ENCODE measurements around the gene ASS1. TPM values are rescaled to one million over a fixed set of nuclear protein-coding genes. Genes with fewer than 3 reads are reported as not detected.

The ASS1 gene
- total RNA-seq, 2 donors from 2014 or later, result 58.0 to 58.4 TPM

- no peak overlapping the region for H3K4me3 Mint-ChIP-seq
These were observed 94.9 kb downstream of the ASS1 start for GRCh38 chr9:130539420-130540223.

GRCh38 chr9:130541533-130541932 lies 96.8 kb downstream of the ASS1 start:
- Mint-ChIP-seq H3K27ac (no peak overlapping the region), H3K9me3 (no peaks in the 10 kb centered on the region), H3K27me3 (ENCODE audit: low read depth) (peaks cover 61% of the 10 kb centered on the region), H3K36me3 (ENCODE audit: insufficient read depth in 2 of 2) (no peaks in the 10 kb centered on the region), H3K4me1 (ENCODE audit: low read depth) (peaks cover 7% of the 10 kb centered on the region), H3K4me3 (no peak overlapping the region)
- ATAC-seq (replicated peaks in 1 of 2), result no peak
- no peak for DNase-seq

More at GRCh38 chr9:130539420-130540223, 94.9 kb downstream of the ASS1 start:
- peaks cover 75% of the 10 kb centered on the region for H3K27me3 Mint-ChIP-seq (ENCODE audit: low read depth)
- peaks cover 7% of the 10 kb centered on the region for H3K4me1 Mint-ChIP-seq (ENCODE audit: low read depth)
- no peaks in the 10 kb centered on the region for H3K9me3 Mint-ChIP-seq
- no peak for DNase-seq
- H3K27ac Mint-ChIP-seq, result no peak overlapping the region
- ATAC-seq (replicated peaks in 1 of 2), result no peak
- no peaks in the 10 kb centered on the region for H3K36me3 Mint-ChIP-seq (ENCODE audit: insufficient read depth in 2 of 2)

GRCh38 chr9:130542038-130542437 lies 97.3 kb downstream of the ASS1 start:
- Mint-ChIP-seq H3K9me3 (no peaks in the 10 kb centered on the region), H3K4me3 (no peak overlapping the region), H3K27me3 (ENCODE audit: low read depth) (peaks cover 56% of the 10 kb centered on the region), H3K4me1 (ENCODE audit: low read depth) (peaks cover 7% of the 10 kb centered on the region), H3K36me3 (ENCODE audit: insufficient read depth in 2 of 2) (no peaks in the 10 kb centered on the region), H3K27ac (no peak overlapping the region)
- ATAC-seq (replicated peaks in 1 of 2), result no peak
- DNase-seq, result no peak

GRCh38 chr9:130542457-130543228 lies 97.9 kb downstream of the ASS1 start:
- H3K4me3 Mint-ChIP-seq, result no peak overlapping the region
- peaks cover 50% of the 10 kb centered on the region for H3K27me3 Mint-ChIP-seq (ENCODE audit: low read depth)
- no peak for ATAC-seq (replicated peaks in 1 of 2)

GRCh38 chr9:130543368-130543767 lies 98.6 kb downstream of the ASS1 start:
- no peaks in the 10 kb centered on the region for H3K4me1 Mint-ChIP-seq (ENCODE audit: low read depth)
- ATAC-seq (replicated peaks in 1 of 2) (no peak), DNase-seq (no peak)
- no peak overlapping the region for H3K27ac Mint-ChIP-seq
- H3K27me3 Mint-ChIP-seq (ENCODE audit: low read depth), result peaks cover 43% of the 10 kb centered on the region
- H3K9me3 Mint-ChIP-seq, result no peaks in the 10 kb centered on the region
- no peak overlapping the region for H3K4me3 Mint-ChIP-seq
- H3K36me3 Mint-ChIP-seq (ENCODE audit: insufficient read depth in 2 of 2), result no peaks in the 10 kb centered on the region

More at GRCh38 chr9:130542457-130543228, 97.9 kb downstream of the ASS1 start:
- Mint-ChIP-seq H3K4me1 (ENCODE audit: low read depth) (peaks cover 3% of the 10 kb centered on the region), H3K27ac (no peak overlapping the region), H3K9me3 (no peaks in the 10 kb centered on the region), H3K36me3 (ENCODE audit: insufficient read depth in 2 of 2) (no peaks in the 10 kb centered on the region)
- DNase-seq, result no peak

GRCh38 chr9:130543859-130544258 lies 99.1 kb downstream of the ASS1 start:
- H3K9me3 Mint-ChIP-seq, result peaks cover 0 to 2% of the 10 kb centered on the region in 2 donors
- H3K4me3 Mint-ChIP-seq, result no peak overlapping the region
- no peak overlapping the region for H3K27ac Mint-ChIP-seq
- no peaks in the 10 kb centered on the region for H3K4me1 Mint-ChIP-seq (ENCODE audit: low read depth)
- H3K27me3 Mint-ChIP-seq (ENCODE audit: low read depth), result peaks cover 38% of the 10 kb centered on the region
- no peak for ATAC-seq (replicated peaks in 1 of 2)
- H3K36me3 Mint-ChIP-seq (ENCODE audit: insufficient read depth in 2 of 2), result no peaks in the 10 kb centered on the region
- DNase-seq, result no peak

- H3K4me1 Mint-ChIP-seq (ENCODE audit: low read depth), result no peaks in the 10 kb centered on the region
- peaks cover 0 to 4% of the 10 kb centered on the region in 2 donors for H3K9me3 Mint-ChIP-seq
- H3K4me3 Mint-ChIP-seq, result no peak overlapping the region
- H3K27me3 Mint-ChIP-seq (ENCODE audit: low read depth), result peaks cover 33% of the 10 kb centered on the region
- no peak overlapping the region for H3K27ac Mint-ChIP-seq
- DNase-seq (no peak), ATAC-seq (replicated peaks in 1 of 2) (no peak)
- no peaks in the 10 kb centered on the region for H3K36me3 Mint-ChIP-seq (ENCODE audit: insufficient read depth in 2 of 2)
These were observed 99.6 kb downstream of the ASS1 start for GRCh38 chr9:130544364-130544763.

- Mint-ChIP-seq H3K27me3 (ENCODE audit: low read depth) (peaks cover 10% of the 10 kb centered on the region), H3K4me1 (ENCODE audit: low read depth) (no peaks in the 10 kb centered on the region), H3K9me3 (peaks cover 0 to 4% of the 10 kb centered on the region in 2 donors), H3K4me3 (no peak overlapping the region), H3K36me3 (ENCODE audit: insufficient read depth in 2 of 2) (no peaks in the 10 kb centered on the region), H3K27ac (no peak overlapping the region)
- DNase-seq (no peak), ATAC-seq (replicated peaks in 1 of 2) (no peak)
These were observed 103.3 kb downstream of the ASS1 start for GRCh38 chr9:130548103-130548502.

- no peak overlapping the region for H3K27ac Mint-ChIP-seq
- no peak overlapping the region for H3K4me3 Mint-ChIP-seq
- H3K9me3 Mint-ChIP-seq, result peaks cover 0 to 4% of the 10 kb centered on the region in 2 donors
- H3K36me3 Mint-ChIP-seq (ENCODE audit: insufficient read depth in 2 of 2), result no peaks in the 10 kb centered on the region
- H3K4me1 Mint-ChIP-seq (ENCODE audit: low read depth), result no peaks in the 10 kb centered on the region
- ATAC-seq (replicated peaks in 1 of 2) (no peak), DNase-seq (no peak)
- peaks cover 5% of the 10 kb centered on the region for H3K27me3 Mint-ChIP-seq (ENCODE audit: low read depth)
These were observed 104.5 kb downstream of the ASS1 start for GRCh38 chr9:130549093-130549735.

Other genes starting within 250 kb of the ASS1 start
- gene HMCN2, start 179.2 kb upstream of the ASS1 start, total RNA-seq, result under 1 TPM; 0.12 to 0.17 TPM
- 10 to 100 TPM; 33.0 to 37.1 TPM for gene FUBP3, start 134.6 kb downstream of the ASS1 start, total RNA-seq
- gene PRDM12, start 219.6 kb downstream of the ASS1 start, total RNA-seq, result not detected
- 10 to 100 TPM; 43.7 to 55.0 TPM for gene EXOSC2, start 248.8 kb downstream of the ASS1 start, total RNA-seq

Data from activated T-cell treated with anti-CD3 and anti-CD28 coated beads, Interleukin-2, amount 50 U/mL, for 72 hours (primary cell).